ENCODE data around the gene SRMS. TPM values are rescaled to one million over a fixed set of nuclear protein-coding genes. Genes with fewer than 3 reads are reported as not detected.

The SRMS gene
- total and polyA plus RNA-seq, 2 of the 13 experiments (the other 11 are each of a cell fraction or from before 2014, with no cell fraction given) = not detected

GRCh38 chr20:63497946-63498935 lies 49.3 kb downstream of the SRMS start (continued):
- TF ChIP-seq ZNF333 (CRISPR knock-in tag; IDR thresholded peaks at IDR 0.05; ENCODE audit: borderline replicate concordance) (0 out of 2 replicates have a peak, but pooled peaks have one; percentile 52), KDM6A (CRISPR knock-in tag; IDR thresholded peaks at IDR 0.05; ENCODE audit: low read depth) (no peak), ZBTB33 (CRISPR knock-in tag; IDR thresholded peaks at IDR 0.05) (peak; percentile 53; the same call in 1 of the 2 replicates), ARID5B (CRISPR knock-in tag; IDR thresholded peaks at IDR 0.05) (0 out of 2 replicates have a peak, but pooled peaks have one; percentile 16), SP2 (CRISPR knock-in tag; IDR thresholded peaks at IDR 0.05) (0 out of 2 replicates have a peak, but pooled peaks have one; percentile 26), ZNF562 (CRISPR knock-in tag; IDR thresholded peaks at IDR 0.05; ENCODE audit: borderline replicate concordance) (no peak), TRIM24 (CRISPR knock-in tag; IDR thresholded peaks at IDR 0.05) (no peak), EED (CRISPR knock-in tag; IDR thresholded peaks at IDR 0.05) (peak; percentile 82; the same call in 1 of the 2 replicates), SRSF1 (optimal IDR thresholded peaks at IDR 0.05; ENCODE audit: low read depth, low read length) (peak; percentile 37), THRA (CRISPR knock-in tag; IDR thresholded peaks at IDR 0.05; ENCODE audit: borderline replicate concordance) (no peak), ZNF570 (CRISPR knock-in tag; IDR thresholded peaks at IDR 0.05; ENCODE audit: borderline replicate concordance) (no peak), SMAD9 (CRISPR knock-in tag; IDR thresholded peaks at IDR 0.05) (no peak), GABPB1 (CRISPR knock-in tag; IDR thresholded peaks at IDR 0.05) (peak; percentile 43; the same call in 1 of the 2 replicates), SNRNP70 (IDR thresholded peaks at IDR 0.05; ENCODE audit: low read depth, low read length) (no peak), EZH2 (conservative IDR thresholded peaks at IDR 0.05; ENCODE audit: low read depth, low read length) (peak; percentile 94; the same call in 1 of the 2 replicates), ZNF121 (CRISPR knock-in tag; IDR thresholded peaks at IDR 0.05) (no peak), ZNF574 (CRISPR knock-in tag; IDR thresholded peaks at IDR 0.05) (no peak), IRF2 (CRISPR knock-in tag; IDR thresholded peaks at IDR 0.05) (no peak)
